ENCODE measurements around the gene PRDM16.
"Not testable (repeated sequence)": the region's sequence is repeated elsewhere in the genome, so short reads cannot be mapped to it uniquely, and the experiment has no call there.

PRDM16 gene

GRCh38 chr1:3086272-3086974 lies 17.4 kb downstream of the PRDM16 start:
- no peak overlapping the region for H3K27ac ChIP-seq
- no peak for TF ChIP-seq CTCF (conservative IDR thresholded peaks at IDR 0.05)
- no peak for TF ChIP-seq ZFX (IDR thresholded peaks at IDR 0.05)

GRCh38 chr1:3087049-3087448 lies 18.0 kb downstream of the PRDM16 start:
- no peak for TF ChIP-seq ZFX (IDR thresholded peaks at IDR 0.05)
- TF ChIP-seq CTCF (conservative IDR thresholded peaks at IDR 0.05), result no peak
- no peak overlapping the region for H3K27ac ChIP-seq

- not testable (repeated sequence) for H3K27ac ChIP-seq
These were observed 19.1 kb downstream of the PRDM16 start for GRCh38 chr1:3087946-3088668.

GRCh38 chr1:3089490-3089889 lies 20.5 kb downstream of the PRDM16 start:
- TF ChIP-seq CTCF (conservative IDR thresholded peaks at IDR 0.05) (no peak), ZFX (IDR thresholded peaks at IDR 0.05) (no peak)

GRCh38 chr1:3091334-3091733 lies 22.3 kb downstream of the PRDM16 start:
- no peak overlapping the region for H3K27ac ChIP-seq
- TF ChIP-seq CTCF (conservative IDR thresholded peaks at IDR 0.05) (no peak), ZFX (IDR thresholded peaks at IDR 0.05) (no peak)

More at GRCh38 chr1:3089490-3089889, 20.5 kb downstream of the PRDM16 start:
- no peak overlapping the region for H3K27ac ChIP-seq

- H3K27ac ChIP-seq, result no peak overlapping the region
- TF ChIP-seq CTCF (conservative IDR thresholded peaks at IDR 0.05) (no peak), ZFX (IDR thresholded peaks at IDR 0.05) (no peak)
These were observed 23.5 kb downstream of the PRDM16 start for GRCh38 chr1:3092530-3092929.

- no peak overlapping the region for H3K27ac ChIP-seq
- TF ChIP-seq ZFX (IDR thresholded peaks at IDR 0.05) (no peak), CTCF (conservative IDR thresholded peaks at IDR 0.05) (no peak)
These were observed 25.1 kb downstream of the PRDM16 start for GRCh38 chr1:3093898-3094626.

All from C4-2B (cell line).